Right atrium auricular region (tissue), 2 donors: ENCODE data around the gene LDLRAP1. TPM values are rescaled to one million over a fixed set of nuclear protein-coding genes. Genes with fewer than 3 reads are reported as not detected.
A peak's percentile ranks its signal among the peaks of the same experiment; 100 is the strongest.

Experiments used
- DNase-seq: peaks from one replicate; pipeline ENCODE4 v3.0.0-alpha.2; 2019; ENCODE audit warnings: low spot score
- H3K27ac ChIP-seq, 2 donors: fragments of 200-600 bp; sonication (generic); 1 replicate in 1 of 2; 2 replicates in 1 of 2; pipeline ENCODE4 v1.5.1; 2016 to 2019
- H3K27me3 ChIP-seq, 2 donors: fragments of 200-600 bp; sonication (generic); one replicate each; pipeline versions ENCODE4 v1.5.1 to v1.6.0; 2017 to 2019
- H3K36me3 ChIP-seq: fragments of 200-600 bp; sonication (generic); one replicate; pipeline ENCODE4 v1.5.1; 2016
- H3K4me1 ChIP-seq, 2 donors: fragments of 200-600 bp; sonication (generic); one replicate each; pipeline versions ENCODE4 v1.5.1 to v1.6.0; 2017 to 2019
- H3K4me3 ChIP-seq, 2 donors: fragments of 200-600 bp; sonication (generic); 1 replicate in 1 of 2; 2 replicates in 1 of 2; pipeline ENCODE4 v1.5.1; 2017 to 2019; ENCODE audit warnings: mild to moderate bottlenecking in 1 of 2, moderate library complexity in 1 of 2
- H3K9me3 ChIP-seq, 2 donors: fragments of 200-600 bp; sonication (generic); one replicate each; pipeline ENCODE4 v1.5.1; 2019
- CTCF ChIP-seq, 2 donors: fragments of 200-600 bp; sonication (generic); IDR thresholded peaks; one replicate each; pipeline ENCODE4 v1.5.1; 2019; ENCODE audit warnings: antibody characterized with exemption in 2 of 2
- total RNA-seq, 2 donors: library from RNA; depleted of rRNA; stranded (reverse); fragments of >200 nt; gene quantifications; one replicate each; pipeline ENCODE4 v1.1.0, GENCODE V29; 2016

LDLRAP1 gene
- total RNA-seq, 2 donors from 2014 or later: 8.9 to 10.1 TPM

GRCh38 chr1:25522031-25522655 lies 21.3 kb upstream of the LDLRAP1 start:
- Histone ChIP-seq H3K9me3 (peaks cover 0 to 7% of the 10 kb centered on the region in 2 donors), H3K27ac (no peak overlapping the region), H3K27me3 (no peaks in the 10 kb centered on the region), H3K4me3 (no peak overlapping the region), H3K36me3 (no peaks in the 10 kb centered on the region), H3K4me1 (no peaks in the 10 kb centered on the region)
- no peak for DNase-seq
- TF ChIP-seq CTCF (IDR thresholded peaks at IDR 0.05): no peak

- TF ChIP-seq CTCF (IDR thresholded peaks at IDR 0.05): peak in 1 of 2 donors; percentile 38
- H3K36me3 ChIP-seq: no peaks in the 10 kb centered on the region
Observed at GRCh38 chr1:25523542-25523941, 19.9 kb upstream of the LDLRAP1 start.

GRCh38 chr1:25524568-25525360 lies 18.6 kb upstream of the LDLRAP1 start:
- TF ChIP-seq CTCF (IDR thresholded peaks at IDR 0.05): no peak
- Histone ChIP-seq H3K9me3 (peaks cover 0 to 7% of the 10 kb centered on the region in 2 donors), H3K27me3 (no peaks in the 10 kb centered on the region), H3K27ac (no peak overlapping the region), H3K36me3 (no peaks in the 10 kb centered on the region), H3K4me3 (no peak overlapping the region), H3K4me1 (no peaks in the 10 kb centered on the region)
- DNase-seq: no peak

More at GRCh38 chr1:25523542-25523941, 19.9 kb upstream of the LDLRAP1 start:
- H3K4me3 ChIP-seq: no peak overlapping the region
- DNase-seq: no peak
- peaks cover 0 to 7% of the 10 kb centered on the region in 2 donors for H3K9me3 ChIP-seq
- no peak overlapping the region for H3K27ac ChIP-seq
- H3K4me1 ChIP-seq: no peaks in the 10 kb centered on the region
- H3K27me3 ChIP-seq: no peaks in the 10 kb centered on the region

- TF ChIP-seq CTCF (IDR thresholded peaks at IDR 0.05): no peak
- no peak overlapping the region for H3K27ac ChIP-seq
- DNase-seq: no peak
Observed at GRCh38 chr1:25525361-25525688, 18.1 kb upstream of the LDLRAP1 start.

GRCh38 chr1:25526753-25527152 lies 16.7 kb upstream of the LDLRAP1 start:
- Histone ChIP-seq H3K4me1 (no peaks in the 10 kb centered on the region), H3K36me3 (no peaks in the 10 kb centered on the region), H3K27me3 (no peaks in the 10 kb centered on the region), H3K9me3 (peaks cover 0 to 7% of the 10 kb centered on the region in 2 donors), H3K4me3 (no peak overlapping the region), H3K27ac (no peak overlapping the region)
- DNase-seq: no peak
- TF ChIP-seq CTCF (IDR thresholded peaks at IDR 0.05): no peak

More at GRCh38 chr1:25525361-25525688, 18.1 kb upstream of the LDLRAP1 start:
- no peaks in the 10 kb centered on the region for H3K27me3 ChIP-seq
- H3K4me1 ChIP-seq: no peaks in the 10 kb centered on the region
- H3K9me3 ChIP-seq: peaks cover 0 to 7% of the 10 kb centered on the region in 2 donors
- no peaks in the 10 kb centered on the region for H3K36me3 ChIP-seq
- no peak overlapping the region for H3K4me3 ChIP-seq
